HG02981 (cell line): ENCODE results near the gene C10orf90.

Experiments used
- ATAC-seq: cut with Tn5 transposase; IDR thresholded peaks from one replicate; pipeline ENCODE4 v1.9.1; 2021; ENCODE audit warnings: mild to moderate bottlenecking, moderate library complexity; ENCODE audit not compliant: unreplicated experiment

C10orf90 gene

DNA sequence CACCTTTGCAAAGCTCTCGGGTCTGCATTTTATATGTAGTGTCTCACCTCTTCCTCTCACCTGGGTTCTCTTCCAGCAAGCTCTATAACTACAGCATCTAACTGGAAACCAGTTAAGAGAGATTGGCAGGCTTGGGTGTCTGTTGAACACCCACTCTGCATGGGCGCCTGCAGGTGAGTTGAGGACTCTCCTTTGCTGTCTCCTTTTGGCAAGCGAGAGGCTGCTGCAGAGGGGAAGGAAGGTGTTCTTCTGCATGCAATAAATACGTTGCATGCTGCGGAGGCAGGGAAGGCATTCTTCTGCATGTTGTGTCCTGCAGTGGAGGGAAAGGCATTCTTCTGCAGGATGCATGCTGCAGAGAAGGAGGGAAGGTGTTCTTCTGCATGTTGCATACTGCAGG, 200.8 kb downstream of the C10orf90 start:
- ATAC-seq, result no peak

- no peak for ATAC-seq
Measured at GRCh38 chr10:126468876-126469643, 201.4 kb downstream of the C10orf90 start.

DNA sequence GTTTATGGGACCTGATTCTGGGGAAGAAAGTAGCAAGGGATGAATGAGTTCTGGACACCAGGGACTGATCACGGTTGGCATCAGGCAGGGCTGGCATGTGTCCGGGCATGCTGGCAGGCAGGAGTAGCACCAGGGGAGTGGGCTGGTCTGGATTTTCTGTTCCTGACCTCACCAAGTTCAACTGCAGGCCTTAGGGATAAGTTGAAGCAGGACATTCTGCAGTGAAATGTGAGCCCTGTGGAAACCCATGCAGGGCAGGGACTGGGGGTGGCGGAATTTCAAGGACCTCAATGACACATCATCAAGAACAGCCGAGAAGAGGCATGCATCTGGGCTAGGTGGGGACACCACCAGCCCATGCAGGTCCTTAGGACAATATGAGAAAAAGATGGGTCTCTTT, 202.0 kb downstream of the C10orf90 start:
- ATAC-seq, result no peak

DNA sequence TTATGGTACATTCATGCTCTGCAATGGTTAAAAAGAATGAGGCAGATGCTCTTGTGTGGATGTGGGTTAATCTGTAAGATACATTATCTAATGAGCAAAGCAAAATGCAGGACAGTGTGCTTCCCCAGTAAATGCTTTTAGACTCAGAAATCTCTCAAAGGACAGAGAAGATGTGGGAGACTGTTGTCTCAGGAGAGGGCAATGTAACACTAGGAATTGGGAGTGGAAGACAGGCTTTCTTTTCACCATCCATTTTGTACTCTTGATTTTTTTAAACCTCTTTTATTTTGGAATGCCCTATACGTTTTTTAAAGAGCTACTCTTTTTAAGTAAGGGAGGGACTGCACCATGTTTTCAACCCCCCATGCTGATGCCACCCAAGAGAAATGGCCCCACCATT, 204.7 kb downstream of the C10orf90 start:
- no peak for ATAC-seq

- no peak for ATAC-seq
Measured at GRCh38 chr10:126463286-126463685, 207.2 kb downstream of the C10orf90 start.

DNA sequence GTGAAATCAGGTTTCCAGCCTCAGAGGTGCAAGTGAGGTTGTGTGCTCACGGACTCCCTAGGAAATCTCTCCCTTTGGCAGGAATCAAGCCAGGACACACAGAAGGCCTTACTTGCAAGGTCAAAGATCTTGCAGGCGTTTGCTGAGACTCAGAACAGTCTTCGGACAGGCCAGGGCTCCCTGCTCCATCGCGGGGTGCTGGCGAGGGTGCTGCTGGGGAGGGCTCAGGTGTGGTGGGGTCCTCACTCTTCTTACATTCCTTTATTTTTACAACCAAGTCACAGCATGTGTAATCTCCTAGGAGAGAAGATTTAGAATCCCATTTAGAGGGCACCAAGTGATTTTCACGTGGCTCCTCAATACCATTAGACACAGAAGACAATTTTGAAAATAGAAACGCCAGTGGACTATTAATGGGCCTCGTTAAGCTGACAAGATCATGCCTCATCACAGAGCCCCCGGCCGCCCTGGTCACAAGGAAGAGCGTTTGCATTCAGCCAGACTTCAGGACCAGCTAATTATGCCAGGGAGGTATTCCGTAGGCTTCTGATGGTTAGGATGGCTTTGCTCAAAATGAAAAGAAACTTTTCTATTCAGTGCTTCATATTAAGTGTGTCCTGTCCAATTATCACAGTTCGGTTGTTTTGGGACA, 209.1 kb downstream of the C10orf90 start:
- ATAC-seq, result no peak

GRCh38 chr10:126459878-126460481, 210.5 kb downstream of the C10orf90 start:
- no peak for ATAC-seq

GRCh38 chr10:126459032-126459831, 211.3 kb downstream of the C10orf90 start:
- ATAC-seq, result no peak

GRCh38 chr10:126458466-126458865, 212.0 kb downstream of the C10orf90 start:
- ATAC-seq, result no peak

- ATAC-seq, result no peak
Measured at GRCh38 chr10:126456632-126457031, 213.9 kb downstream of the C10orf90 start.

- ATAC-seq, result no peak
Measured at GRCh38 chr10:126455766-126456405, 214.6 kb downstream of the C10orf90 start.

DNA sequence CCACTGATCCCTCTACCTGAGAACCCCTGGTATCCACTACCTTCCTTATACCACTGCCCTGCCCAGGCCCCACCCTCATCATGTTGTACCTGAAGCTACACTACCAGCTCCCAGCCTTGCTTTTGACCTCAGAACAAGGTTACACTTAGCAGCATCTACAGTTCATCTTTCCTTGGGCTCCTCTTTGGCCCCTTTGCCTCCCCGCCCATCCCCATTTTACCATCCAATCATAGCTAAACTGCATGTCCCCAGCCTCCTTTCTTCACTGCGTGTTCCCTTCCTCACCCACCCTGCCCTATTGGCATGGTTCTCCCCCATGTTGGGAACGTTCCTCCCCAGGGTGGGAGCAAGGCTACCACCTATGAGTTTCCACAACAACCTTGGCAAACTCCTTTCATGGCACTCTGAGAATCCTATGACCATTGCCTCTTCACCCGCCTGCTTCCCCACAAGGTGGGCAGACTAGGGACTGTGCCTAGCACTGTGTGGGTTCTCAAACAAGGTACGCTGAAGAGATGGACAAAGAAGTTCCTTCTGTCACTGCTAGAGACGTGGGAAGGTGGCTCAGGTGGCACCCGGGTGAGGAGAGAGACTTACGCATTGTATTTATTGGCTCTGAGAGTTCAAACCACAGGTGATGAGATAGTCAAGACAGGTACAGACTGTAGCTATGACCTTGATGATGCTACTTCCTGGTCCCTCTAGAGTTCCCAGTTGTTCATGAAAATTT, 215.3 kb downstream of the C10orf90 start:
- ATAC-seq, result no peak

DNA sequence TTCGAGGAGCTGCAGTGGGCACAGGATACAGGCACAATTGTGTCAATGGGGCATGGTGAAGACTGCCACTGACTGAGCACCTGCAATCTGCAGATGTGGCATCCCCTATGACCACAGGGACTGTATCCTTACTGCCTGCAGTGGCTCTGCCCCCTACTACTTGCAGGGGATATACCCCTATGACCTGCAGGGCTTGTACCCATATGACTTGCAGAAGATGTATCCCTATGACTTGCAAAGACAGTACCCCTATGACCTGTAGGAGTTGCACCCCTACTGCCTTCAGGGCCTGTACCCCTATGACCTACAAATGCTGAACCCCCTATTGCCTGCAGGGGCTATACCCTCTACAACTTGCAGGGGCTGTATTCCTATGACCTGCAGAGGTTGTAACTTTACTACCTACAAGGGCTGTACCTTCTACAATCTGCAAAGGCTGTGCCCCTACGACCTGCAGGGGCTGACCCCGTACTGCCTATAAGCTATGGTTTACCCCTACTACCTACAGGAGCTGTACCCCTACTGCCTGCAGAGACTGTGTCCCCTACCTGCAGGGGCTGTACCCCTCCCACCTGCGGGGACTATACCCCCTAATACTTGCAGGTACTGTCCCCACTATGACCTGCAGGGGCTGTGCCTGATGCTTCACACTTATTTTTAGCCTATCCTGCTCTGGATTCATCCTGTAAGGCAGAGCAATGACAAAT, 216.3 kb downstream of the C10orf90 start:
- ATAC-seq, result no peak

DNA sequence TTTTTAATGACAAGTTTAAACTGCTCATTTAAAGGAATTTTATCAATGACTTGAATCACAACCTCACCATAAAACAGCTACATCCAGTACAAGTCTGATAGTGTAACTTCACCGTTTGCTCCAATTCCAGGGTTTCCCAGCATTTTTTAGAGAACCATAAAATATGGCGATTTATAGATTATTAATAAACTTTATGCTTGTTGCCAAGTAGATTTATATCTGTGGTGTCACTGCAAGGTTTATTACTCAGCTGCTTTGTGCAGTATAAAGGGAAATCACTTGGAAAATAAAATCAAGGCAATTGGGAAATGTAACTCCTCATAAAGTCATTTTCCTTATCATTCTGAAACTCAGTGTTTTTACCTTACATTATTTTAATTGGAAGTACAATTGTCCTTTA, 218.2 kb downstream of the C10orf90 start:
- no peak for ATAC-seq

DNA sequence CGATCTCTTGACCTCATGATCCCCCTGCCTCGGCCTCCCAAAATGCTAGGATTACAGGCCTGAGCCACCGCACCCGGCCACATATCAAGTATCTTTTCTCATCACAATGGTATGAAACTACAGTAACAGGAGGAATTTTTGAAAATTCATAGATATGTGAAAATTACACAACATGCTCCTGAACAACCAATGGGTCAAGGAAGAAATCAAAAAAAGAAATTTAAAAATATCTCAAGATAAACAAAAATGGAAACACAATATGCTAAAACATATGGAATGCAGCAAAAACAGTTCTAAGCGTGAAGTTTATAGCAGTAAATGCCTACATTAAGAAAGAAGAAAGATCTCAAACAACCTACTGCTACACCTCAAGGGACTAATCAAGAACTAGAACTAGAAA, 222.4 kb downstream of the C10orf90 start:
- no peak for ATAC-seq

DNA sequence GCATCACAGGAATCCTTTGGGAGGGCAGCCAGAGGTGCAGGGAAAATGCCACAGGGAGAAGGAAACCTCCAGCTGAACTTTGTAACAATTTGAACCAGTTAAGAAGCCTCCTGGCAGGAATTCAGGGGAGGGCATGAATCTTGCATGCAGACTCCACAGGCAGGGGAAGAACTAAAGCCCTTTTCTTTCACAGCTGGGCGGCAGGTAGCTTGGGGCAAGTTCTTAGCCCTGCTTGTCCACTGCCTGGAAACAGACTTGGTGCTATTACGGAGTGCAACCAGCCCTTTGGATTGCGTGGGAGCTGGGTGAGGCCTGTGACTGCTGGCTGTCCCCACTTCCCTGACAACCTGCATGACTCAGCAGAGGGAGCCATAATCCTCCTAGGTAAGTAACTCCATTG, 230.6 kb downstream of the C10orf90 start:
- ATAC-seq, result no peak

DNA sequence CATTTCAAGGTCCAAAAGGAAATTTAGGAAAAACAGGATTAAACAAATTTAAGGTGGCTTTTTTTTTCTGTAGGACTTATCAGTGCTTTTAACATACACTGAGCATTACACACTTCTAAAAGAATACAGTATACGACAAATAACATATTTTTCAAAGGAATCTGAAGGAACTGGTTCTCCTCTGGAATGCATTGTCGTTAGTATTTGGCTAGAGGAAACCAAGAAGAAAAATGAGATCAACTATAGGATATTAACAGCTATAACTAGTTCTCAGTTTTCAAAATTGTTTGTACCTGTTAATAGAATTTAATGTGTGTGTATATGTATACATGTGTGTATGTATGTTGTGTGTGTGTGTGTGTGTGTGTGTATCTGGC, 232.1 kb downstream of the C10orf90 start:
- no peak for ATAC-seq

DNA sequence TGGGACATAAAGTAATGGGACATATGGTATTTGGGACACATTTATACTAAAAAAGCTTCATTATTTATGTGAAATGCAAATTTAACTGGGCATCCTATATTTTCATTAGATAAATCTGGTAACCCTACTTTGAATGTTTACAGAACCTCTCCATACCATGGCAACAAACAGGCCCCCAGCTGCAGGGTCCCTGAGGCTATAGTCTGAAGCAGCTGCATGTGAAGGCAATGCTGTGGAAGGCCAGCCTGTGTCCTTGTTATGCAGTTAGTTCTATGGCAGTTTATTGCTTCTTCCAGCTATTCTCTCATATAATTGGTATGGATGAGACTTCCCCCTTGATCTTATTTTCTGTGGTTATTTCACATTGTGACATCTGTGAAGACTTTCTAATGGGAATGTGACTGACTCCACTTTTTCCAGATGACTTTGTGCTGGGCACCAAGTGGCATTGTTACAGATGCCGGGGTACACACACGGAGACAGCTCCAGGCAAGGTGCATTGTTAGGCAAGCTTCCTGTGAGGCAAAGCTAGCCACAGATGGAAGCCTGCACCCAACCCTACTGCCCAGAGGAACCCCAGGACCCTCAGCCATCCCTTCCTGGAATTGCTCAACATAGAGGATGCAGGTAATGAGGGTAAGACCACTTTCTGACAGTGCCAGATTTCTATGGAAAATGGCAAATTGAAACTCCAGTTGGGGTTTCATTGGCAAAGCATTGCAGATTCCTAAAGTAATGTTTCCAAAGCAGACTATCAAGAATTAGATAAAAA, 232.7 kb downstream of the C10orf90 start:
- no peak for ATAC-seq

GRCh38 chr10:126434235-126434634, 236.3 kb downstream of the C10orf90 start:
- ATAC-seq, result no peak
